CD4-positive, alpha-beta T cell treated with Interferon alpha-2 for 1 hour (primary cell): ENCODE data around the gene SIDT1.
"Not testable (repeated sequence)": the region's sequence is repeated elsewhere in the genome, so short reads cannot be mapped to it uniquely, and the experiment has no call there.

Experiments
- DNase-seq, 2 donors: peaks; one replicate each; pipeline ENCODE4 v3.0.0-alpha.2; 2020 to 2022

The SIDT1 gene

GRCh38 chr3:113600418-113601182 is 68.2 kb downstream of the SIDT1 start:
- no peak for DNase-seq

DNA sequence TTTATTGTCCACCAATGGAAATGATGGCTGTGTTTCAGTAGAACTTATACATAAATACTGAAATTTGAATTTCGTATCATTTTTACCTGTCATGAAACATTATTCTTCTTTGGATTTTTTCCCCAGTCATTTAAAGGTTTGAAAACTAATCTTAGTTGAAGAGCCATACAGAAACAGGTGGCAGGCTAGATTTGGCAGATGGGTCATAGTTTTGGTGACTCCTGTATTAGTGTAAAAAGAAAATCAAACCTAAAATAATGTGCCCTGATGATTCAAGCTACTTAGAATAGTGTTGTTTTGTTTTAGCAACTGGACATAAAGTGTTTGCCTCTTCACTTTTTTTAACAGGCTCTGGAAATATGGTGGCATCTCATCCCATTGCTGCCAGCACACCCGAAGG is 68.9 kb downstream of the SIDT1 start:
- DNase-seq = no peak

GRCh38 chr3:113602256-113602655 is 69.9 kb downstream of the SIDT1 start:
- DNase-seq = no peak

GRCh38 chr3:113602836-113603235 is 70.5 kb downstream of the SIDT1 start:
- no peak for DNase-seq

GRCh38 chr3:113606539-113607218 is 74.3 kb downstream of the SIDT1 start:
- DNase-seq = peak; percentile 34 to 44

DNA sequence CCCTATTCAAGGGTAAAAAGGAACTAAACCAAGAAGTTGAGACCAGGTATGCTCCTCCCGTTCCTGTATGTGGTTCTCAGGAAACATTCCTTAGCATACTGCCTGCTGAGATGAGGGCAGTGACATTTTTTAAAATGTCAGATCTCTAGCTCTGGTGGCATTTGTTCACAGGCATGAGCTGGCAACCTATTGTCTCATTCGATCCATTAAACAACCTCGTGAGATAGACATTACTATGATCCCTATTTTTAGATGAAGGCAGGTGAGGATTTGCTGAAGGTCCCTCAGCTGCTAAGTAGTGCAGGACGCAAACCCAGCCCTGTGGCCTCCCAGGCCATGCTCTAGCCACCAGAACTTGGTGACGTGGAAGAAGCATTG is 74.9 kb downstream of the SIDT1 start:
- DNase-seq = no peak

GRCh38 chr3:113614402-113614801 is 82.0 kb downstream of the SIDT1 start:
- no peak for DNase-seq

GRCh38 chr3:113615976-113616375 is 83.6 kb downstream of the SIDT1 start:
- no peak for DNase-seq

GRCh38 chr3:113617726-113618125 is 85.4 kb downstream of the SIDT1 start:
- DNase-seq = no peak

- DNase-seq = no peak
Observed at GRCh38 chr3:113620091-113620490, 87.7 kb downstream of the SIDT1 start.

DNA sequence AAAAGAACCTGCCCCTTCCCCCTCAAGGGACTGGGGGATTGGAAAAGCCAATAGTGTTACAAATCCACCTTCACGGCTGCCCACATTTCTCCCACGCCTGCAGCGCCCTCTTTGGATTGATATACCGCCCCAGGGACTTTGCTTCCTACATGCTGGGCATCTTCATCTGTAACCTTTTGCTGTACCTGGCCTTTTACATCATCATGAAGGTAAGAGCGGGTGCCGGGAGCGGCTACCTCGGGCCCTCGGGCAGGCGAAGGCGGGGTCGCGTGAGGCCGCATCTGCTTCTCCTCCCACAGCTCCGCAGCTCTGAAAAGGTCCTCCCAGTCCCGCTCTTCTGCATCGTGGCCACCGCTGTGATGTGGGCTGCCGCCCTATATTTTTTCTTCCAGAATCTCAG is 91.0 kb downstream of the SIDT1 start:
- no peak for DNase-seq

DNA sequence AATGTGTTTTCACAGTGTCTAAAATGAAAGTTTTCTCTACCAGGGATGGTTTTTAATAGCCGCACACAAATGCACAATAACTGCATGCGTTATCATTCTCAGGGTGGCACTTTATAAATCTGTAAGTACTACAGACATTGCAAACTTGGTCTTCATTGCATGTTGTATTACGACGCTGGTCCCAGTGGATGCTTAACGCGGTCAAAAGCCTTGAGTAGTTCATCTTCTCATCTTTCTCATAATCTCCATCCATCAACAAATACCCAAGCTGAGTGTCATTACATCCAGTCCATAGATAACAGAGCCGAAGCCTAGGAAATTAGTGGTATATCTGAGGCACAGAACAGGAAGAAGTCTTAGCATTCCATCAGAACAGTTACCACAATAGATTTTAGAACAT is 91.5 kb downstream of the SIDT1 start:
- no peak for DNase-seq

- no peak for DNase-seq
Observed at GRCh38 chr3:113625834-113626233, 93.5 kb downstream of the SIDT1 start.

DNA sequence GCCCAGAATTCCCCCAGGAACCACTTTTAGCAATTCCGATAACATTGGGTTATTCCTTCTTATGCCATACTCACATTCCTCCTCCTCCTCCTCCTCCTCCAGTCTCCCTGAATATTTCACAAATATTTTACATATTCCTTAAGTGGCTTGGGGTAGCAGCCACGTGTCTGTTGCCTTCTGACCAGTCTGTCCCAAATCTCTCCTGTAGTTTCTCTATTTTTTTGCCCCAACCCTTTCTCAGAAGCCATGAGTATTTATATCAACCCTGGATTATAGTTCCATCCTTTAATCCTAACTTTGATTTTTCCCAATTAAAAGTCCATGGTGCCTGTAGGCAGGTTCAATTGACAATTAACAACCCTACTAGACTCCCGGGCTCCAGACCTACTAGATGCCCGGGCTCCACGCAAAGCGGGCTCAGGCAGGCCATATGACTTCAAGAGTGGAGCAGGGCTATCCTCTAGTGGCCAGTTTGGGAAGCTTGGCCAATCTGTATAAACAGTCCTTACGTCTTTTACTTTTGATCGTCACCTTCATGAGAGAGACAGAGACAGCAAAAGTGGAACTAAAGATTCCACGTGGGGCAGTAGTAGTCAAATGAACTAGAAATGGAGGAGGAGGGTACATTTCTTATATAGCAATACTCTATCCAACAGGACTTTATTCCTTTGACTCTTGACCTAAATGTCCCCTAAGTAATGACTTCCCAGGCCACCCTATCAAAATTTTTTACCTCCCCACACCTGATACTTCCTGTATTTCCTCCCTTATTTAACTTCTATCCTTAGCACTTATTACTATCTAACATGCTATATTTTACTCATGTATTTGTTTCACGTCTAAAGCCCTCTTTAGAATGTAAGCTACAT is 94.4 kb downstream of the SIDT1 start:
- peak; percentile 23 to 59 for DNase-seq

DNA sequence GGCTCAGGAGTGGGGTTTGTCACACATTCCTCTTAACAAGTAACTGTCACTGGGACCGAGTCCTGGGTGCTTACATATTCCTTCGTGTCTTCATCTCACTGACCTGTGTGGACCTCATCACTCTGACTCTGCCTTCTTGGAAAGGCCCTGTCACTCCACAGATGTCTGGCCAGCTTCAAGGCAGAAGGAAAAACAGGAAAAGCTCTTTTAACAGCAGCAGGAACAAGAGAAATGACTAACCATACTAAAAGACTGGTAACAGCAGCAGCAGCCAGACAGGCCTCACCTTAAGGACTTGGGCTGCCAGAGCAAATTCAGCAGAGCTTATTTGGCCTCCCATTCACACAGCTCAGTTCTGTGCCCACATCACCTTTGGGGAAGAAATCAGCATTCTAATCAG is 96.0 kb downstream of the SIDT1 start:
- DNase-seq = no peak

DNA sequence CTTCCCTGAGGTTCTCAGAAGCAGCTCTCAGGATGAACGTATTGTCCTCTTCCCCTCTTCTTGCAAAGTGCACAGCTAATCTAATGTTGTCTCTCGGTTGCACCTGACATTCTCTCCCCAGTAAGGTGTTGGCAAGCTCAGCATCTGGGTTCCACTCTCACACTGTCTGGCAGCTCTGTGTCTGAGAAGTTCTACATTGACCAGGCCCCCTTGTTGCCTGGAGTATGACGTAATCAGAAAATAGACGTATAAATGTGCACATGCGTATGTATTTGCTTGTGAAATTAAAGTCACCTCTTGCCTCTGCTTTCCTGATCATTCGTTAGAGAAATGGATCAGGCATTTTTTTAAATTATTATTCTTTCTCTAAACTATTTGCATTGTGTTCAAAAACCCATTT is 96.4 kb downstream of the SIDT1 start:
- DNase-seq = no peak

GRCh38 chr3:113629584-113630421 is 97.4 kb downstream of the SIDT1 start:
- no peak for DNase-seq

DNA sequence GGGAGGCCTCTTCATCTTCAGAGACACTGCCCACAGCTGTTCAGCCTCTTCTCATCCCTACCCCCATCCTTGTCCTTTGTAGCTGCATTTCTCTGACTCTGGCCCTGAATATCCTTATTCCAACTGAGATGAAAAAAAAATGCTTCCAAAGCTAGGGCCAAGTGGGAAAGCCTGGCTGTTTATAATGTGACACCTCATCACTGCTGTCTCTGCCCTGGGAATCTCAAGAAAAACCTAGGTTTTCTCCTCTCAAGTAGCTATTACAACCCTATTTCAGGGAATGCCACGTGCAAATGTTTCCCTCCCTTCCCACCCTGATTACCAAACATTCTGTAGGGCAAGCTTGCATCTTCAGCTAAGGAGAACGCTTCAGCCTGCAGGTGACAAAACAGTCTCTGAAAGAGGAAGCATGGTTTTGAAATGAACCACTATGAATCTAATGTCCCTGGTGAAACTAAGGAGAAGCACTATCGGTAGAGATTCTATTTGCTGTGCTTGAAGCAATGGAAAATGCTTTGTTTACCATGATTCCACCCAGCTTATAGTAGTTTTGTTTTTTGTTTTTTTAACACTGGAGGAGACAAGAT is 98.7 kb downstream of the SIDT1 start:
- no peak for DNase-seq

GRCh38 chr3:113631573-113631972 is 99.2 kb downstream of the SIDT1 start:
- DNase-seq = no peak

GRCh38 chr3:113634782-113635474 is 102.6 kb downstream of the SIDT1 start:
- DNase-seq = no peak

DNA sequence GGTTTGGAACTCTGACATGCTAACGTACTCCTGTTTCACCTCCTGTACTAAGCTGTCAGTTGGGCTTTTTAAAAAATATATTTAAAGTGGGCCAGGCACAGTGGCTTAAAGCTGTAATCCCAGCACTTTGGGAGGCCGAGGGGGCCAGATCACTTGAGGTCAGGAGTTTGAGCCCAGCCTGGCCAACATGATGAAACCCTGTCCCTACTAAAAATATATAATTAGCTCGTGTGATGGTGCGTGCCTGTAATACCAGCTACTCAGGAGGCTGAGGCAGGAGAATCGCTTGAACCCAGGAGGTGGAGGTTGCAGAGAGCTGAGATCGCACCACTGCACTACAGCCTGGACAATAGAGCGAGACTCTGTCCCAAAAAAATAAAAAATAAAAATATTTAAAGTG is 103.7 kb downstream of the SIDT1 start:
- not testable (repeated sequence) for DNase-seq

- no peak for DNase-seq
Observed at GRCh38 chr3:113637756-113638155, 105.4 kb downstream of the SIDT1 start.
